ENCODE data around the gene OR10W1.

The OR10W1 gene

GRCh38 chr11:58268142-58268541 lies at the start of gene OR10W1:
OR10W1 (minus strand) TSS chr11:58268260; CDS start chr11:58267858, 402 bp downstream.
- DNase-seq (ENCODE audit: low spot score), result no peak
- no peak for FAIRE-seq

- DNase-seq (ENCODE audit: low spot score) (peak; percentile 39), FAIRE-seq (peak; percentile 45)
Measured at GRCh38 chr11:58316142-58316541, 48.1 kb upstream of the OR10W1 start.

GRCh38 chr11:58301576-58301975 lies 33.5 kb upstream of the OR10W1 start:
- FAIRE-seq (peak; percentile 7), DNase-seq (ENCODE audit: low spot score) (peak; percentile 25)

- FAIRE-seq (no peak), DNase-seq (ENCODE audit: low spot score) (no peak)
Measured at GRCh38 chr11:58292017-58292416, 24.0 kb upstream of the OR10W1 start.

- FAIRE-seq (no peak), DNase-seq (ENCODE audit: low spot score) (no peak)
Measured at GRCh38 chr11:58289266-58289665, 21.2 kb upstream of the OR10W1 start.

- no peak for FAIRE-seq
- peak; percentile 38 for DNase-seq (ENCODE audit: low spot score)
Measured at GRCh38 chr11:58286249-58286648, 18.2 kb upstream of the OR10W1 start.

- FAIRE-seq, result no peak
- DNase-seq (ENCODE audit: low spot score), result no peak
Measured at GRCh38 chr11:58285483-58286040, 17.5 kb upstream of the OR10W1 start.

GRCh38 chr11:58276151-58276550 lies 8.1 kb upstream of the OR10W1 start:
- DNase-seq (ENCODE audit: low spot score), result no peak
- no peak for FAIRE-seq

- FAIRE-seq, result no peak
- DNase-seq (ENCODE audit: low spot score), result no peak
Measured at GRCh38 chr11:58275002-58275401, 6.9 kb upstream of the OR10W1 start.

- FAIRE-seq, result no peak
- no peak for DNase-seq (ENCODE audit: low spot score)
Measured at GRCh38 chr11:58259983-58260382, 8.1 kb downstream of the OR10W1 start.

GRCh38 chr11:58254936-58255335 lies 13.1 kb downstream of the OR10W1 start:
- no peak for FAIRE-seq
- no peak for DNase-seq (ENCODE audit: low spot score)

GRCh38 chr11:58243954-58244353 lies 24.1 kb downstream of the OR10W1 start:
- FAIRE-seq (no peak), DNase-seq (ENCODE audit: low spot score) (no peak)

- FAIRE-seq, result no peak
- DNase-seq (ENCODE audit: low spot score), result no peak
Measured at GRCh38 chr11:58227956-58228615, 40.0 kb downstream of the OR10W1 start.

GRCh38 chr11:58222721-58223120 lies 45.3 kb downstream of the OR10W1 start:
- FAIRE-seq (no peak), DNase-seq (ENCODE audit: low spot score) (no peak)

Data from RCC 7860 (cell line).